HG02943 (cell line): ENCODE data around the gene DNAJC27.

ENCODE experiments used
- ATAC-seq: cut with Tn5 transposase; IDR thresholded peaks from one replicate; pipeline ENCODE4 v1.9.1; 2021; ENCODE audit warnings: mild to moderate bottlenecking, low read depth, moderate library complexity; ENCODE audit not compliant: unreplicated experiment

The DNAJC27 gene

GRCh38 chr2:24926602-24927252 is 45.0 kb downstream of the DNAJC27 start:
- ATAC-seq: no peak

- ATAC-seq: no peak
Observed at GRCh38 chr2:24926220-24926601, 45.5 kb downstream of the DNAJC27 start.

DNA sequence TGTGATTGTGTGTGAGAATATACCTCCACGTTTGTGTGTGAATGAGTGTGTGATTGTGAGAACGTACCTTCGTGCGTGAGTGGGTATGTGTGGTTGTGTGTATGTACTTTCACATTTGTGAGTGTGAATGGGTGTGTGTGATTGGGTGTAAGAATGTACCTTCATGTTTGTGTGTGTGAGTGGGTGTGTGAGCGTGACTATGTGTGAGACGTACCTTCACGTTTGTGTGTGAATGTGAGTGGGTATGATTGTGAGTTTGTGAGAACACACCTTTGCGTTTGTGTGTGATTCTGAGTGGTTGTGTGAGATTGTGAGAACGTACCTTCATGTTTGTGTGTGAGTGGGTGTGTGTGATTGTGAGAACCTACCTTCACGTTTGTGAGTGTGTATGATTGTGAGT is 45.9 kb downstream of the DNAJC27 start:
- ATAC-seq: no peak

GRCh38 chr2:24924732-24925131 is 47.0 kb downstream of the DNAJC27 start:
- ATAC-seq: no peak

DNA sequence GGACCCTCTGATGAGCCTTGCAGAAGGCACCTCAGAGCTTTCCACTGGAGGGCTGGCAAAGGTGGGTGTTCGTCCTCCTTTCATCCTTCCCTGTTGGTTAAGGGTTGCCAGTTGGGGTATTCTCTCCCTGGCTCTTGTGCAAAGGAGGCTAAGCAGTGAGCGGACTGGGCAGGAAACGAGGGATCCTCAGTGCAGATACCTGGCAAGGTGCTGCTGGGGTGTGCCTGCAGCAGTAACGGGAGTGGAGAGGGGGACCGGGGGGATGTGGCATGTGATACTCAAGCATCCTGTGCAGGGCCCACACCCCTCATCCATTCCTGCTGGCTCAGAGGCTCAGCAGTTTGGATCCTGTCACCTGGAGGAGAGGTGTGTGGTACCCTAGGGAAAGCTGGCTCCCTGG is 47.5 kb downstream of the DNAJC27 start:
- ATAC-seq: no peak

- ATAC-seq: no peak
Observed at GRCh38 chr2:24923106-24923505, 48.6 kb downstream of the DNAJC27 start.

DNA sequence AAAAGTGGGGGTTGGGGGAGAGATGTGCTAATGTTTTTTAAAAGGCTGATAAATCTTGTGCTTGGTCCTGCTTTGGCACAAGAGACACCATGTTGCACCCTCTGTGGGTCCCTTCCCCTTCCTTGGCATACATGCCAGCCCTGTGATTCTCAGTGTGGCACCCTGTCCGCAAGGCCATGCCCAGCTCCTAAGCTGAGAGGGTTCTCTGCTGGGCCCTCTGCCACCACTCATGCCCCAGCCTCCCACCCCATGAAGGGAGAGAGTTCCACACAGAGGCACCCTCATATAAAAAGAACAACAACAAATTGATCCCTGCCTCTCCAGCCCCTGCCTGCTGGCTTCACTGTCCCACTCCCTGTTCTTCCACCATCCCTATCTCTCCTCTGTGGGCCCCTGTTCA is 49.2 kb downstream of the DNAJC27 start:
- no peak for ATAC-seq

DNA sequence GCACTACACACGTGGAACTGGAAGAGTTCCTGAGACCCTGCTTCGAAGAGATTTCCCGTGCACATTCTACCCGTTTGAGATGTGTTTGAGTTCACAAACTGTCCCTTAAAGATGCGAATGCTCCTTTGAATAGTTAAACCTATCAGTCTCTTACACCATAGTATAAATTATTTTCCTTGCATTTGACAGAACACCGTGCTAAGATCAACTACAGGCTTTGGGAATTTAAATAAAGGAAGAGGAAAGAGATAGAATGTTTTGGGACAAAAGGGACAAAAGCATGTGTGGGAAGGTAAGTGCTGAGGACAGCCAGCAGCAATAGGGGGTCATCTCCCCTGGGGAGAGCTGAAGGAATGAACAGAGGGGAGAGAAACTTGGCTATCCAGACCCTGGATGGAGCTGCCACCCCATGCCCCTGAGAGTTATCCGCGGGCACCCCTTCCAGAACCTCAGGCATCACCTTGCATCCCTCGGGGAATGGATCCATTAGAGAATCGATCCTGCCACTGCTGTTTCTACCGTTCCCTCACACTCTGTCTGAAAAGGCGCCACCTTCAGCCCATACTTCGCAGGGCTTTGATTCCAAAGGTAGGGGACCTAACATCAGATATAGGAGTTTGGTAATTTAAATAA is 50.8 kb downstream of the DNAJC27 start:
- no peak for ATAC-seq

- peak; percentile 48 for ATAC-seq
Observed at GRCh38 chr2:24920098-24920808, 51.5 kb downstream of the DNAJC27 start, which contains the start of gene ADCY3. ADCY3 (minus strand) TSS chr2:24920237; CDS start chr2:24918987, 1,250 bp downstream.

DNA sequence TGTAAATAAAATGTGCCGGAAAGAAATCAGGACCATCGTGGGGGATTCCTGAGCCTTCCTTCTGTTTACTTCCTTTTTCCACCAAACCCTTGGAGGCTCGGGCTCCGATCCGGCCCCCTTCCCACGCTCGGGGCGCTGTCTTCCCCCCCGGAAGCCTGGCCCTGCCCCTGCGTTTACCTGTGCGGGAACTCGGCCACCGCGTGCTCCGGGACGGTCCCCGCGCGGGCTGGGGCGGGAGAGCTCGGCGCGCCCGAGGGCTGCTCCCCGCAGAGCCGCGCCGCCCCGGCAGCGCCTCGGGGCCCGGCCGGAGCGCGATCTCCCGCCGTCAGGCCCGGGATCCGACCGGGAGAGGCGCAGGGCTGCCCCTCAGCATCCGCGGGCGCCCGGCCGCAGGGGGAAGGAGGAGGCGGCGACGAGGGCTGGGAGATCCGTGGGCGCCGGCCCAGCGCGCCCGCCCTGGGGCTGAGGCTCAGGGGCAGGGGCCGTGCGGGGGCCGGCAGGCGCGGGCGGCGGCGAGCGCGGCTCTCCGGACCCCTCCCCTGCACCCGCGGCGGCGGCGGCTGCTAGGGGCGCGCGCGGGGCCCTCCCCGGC is 52.2 kb downstream of the DNAJC27 start:
- ATAC-seq: peak; percentile 17

DNA sequence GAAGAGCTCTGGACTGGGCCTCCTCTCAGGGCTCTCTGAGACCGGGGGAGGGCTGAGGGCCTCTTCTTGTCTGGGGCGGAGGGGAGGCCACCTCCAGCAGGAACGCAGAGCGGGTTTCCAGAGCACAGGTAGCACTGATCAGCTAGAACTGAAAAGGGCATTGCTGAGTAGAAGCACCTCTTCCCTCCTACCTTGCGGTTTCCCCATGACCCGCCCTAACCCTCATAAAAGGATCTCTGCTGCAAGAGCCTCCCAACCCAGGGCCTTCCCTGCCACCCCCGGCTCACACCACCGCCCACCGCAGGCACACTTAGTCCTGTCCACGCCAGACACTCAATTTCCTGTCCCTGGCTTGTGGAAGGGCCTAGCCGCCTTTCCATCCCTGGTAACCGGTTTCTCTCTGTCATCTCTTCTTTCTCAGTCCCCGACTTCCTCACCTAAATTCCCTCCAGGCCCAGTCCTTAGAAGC is 52.7 kb downstream of the DNAJC27 start:
- ATAC-seq: no peak

- ATAC-seq: no peak
Observed at GRCh38 chr2:24918326-24919036, 53.3 kb downstream of the DNAJC27 start.

GRCh38 chr2:24917731-24918325 is 53.9 kb downstream of the DNAJC27 start:
- ATAC-seq: no peak

DNA sequence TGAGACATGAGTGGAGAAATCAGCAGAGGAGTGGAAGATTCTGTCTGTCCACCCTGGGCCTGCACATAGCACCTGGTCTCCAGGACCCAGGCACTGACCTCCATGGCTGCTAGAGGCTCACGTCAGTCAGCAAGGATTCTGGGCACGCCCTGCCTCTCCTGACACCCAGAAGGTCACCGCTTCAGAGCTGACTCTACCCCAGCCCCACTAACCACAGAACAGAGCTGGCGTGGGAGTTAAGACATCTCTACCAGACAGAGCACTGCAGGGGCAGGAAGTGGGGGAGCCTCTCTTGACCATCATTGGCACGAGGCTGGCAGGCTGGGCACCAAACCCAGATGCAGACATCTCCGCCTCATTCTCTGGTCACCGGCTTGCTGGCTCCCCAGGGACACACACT is 54.7 kb downstream of the DNAJC27 start:
- no peak for ATAC-seq

DNA sequence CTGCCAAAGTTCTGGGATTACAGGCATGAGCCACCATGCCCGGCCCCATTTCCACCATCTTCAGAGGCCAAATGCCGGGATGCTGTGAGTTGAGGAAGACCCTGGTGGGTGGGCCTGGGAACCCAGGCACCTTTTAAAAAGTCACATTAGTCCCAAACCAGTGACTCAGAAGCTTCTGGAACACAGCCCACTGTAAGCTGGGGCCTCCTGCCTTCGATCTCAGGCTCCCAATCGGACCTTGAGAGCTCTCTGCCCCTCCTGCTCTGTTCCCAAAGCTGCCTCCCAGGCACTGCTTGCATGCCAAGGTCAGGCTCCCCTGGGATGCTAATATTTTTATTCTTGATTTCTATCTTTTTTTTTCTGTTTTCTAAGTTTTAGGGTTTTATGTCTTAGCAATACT is 56.0 kb downstream of the DNAJC27 start:
- no peak for ATAC-seq

DNA sequence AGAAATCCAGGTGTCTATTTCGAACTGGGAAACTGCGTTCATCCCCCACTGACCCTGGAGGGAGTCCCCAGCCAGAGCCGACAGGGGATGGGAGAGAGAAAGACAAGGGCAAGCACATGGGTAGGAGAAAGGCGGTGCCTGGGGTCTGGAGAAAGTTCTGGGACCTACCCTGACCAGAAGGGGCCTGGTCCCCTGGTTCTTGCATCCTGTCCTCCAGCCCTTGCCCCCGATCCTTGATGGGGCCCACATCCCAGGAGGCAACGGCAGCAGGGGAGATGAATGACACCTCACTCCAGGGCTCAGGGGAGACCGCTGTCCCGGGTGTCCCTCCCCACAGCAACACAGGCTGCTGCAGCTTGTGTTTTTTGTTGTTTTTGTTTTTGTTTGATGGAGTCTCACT is 56.6 kb downstream of the DNAJC27 start:
- ATAC-seq: no peak

GRCh38 chr2:24914713-24915112 is 57.0 kb downstream of the DNAJC27 start:
- ATAC-seq: no peak

GRCh38 chr2:24913911-24914310 is 57.8 kb downstream of the DNAJC27 start:
- no peak for ATAC-seq

- ATAC-seq: no peak
Observed at GRCh38 chr2:24912986-24913385, 58.8 kb downstream of the DNAJC27 start.

DNA sequence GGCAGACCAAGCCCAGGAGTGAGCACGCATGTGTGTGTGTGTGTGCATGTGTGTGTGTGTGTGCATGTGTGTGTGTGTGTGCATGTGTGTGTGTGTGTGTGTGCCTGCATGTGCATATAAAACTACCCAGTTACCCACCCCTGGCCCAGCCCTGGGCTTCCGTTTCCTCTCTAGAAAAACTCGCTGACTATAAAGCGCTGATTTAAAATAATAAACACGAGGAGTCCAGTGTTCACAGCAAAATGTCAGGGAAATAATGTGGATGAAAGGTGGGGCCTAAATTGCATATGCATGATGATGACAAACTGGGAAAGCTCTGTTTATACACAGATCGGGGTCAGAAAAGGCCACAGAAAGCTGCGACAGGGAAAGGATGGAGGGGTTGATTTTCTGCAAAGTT is 59.2 kb downstream of the DNAJC27 start:
- no peak for ATAC-seq
